HG03520 (cell line): ENCODE measurements around the gene CHST10.
"Not testable (repeated sequence)": the region's sequence is repeated elsewhere in the genome, so short reads cannot be mapped to it uniquely, and the experiment has no call there.

Source experiments
- ATAC-seq: cut with Tn5 transposase; IDR thresholded peaks from one replicate; pipeline ENCODE4 v1.9.1; 2021; ENCODE audit warnings: mild to moderate bottlenecking, moderate library complexity; ENCODE audit not compliant: unreplicated experiment

The CHST10 gene

GRCh38 chr2:100395532-100396350, 21.7 kb downstream of the CHST10 start:
- ATAC-seq = no peak

DNA sequence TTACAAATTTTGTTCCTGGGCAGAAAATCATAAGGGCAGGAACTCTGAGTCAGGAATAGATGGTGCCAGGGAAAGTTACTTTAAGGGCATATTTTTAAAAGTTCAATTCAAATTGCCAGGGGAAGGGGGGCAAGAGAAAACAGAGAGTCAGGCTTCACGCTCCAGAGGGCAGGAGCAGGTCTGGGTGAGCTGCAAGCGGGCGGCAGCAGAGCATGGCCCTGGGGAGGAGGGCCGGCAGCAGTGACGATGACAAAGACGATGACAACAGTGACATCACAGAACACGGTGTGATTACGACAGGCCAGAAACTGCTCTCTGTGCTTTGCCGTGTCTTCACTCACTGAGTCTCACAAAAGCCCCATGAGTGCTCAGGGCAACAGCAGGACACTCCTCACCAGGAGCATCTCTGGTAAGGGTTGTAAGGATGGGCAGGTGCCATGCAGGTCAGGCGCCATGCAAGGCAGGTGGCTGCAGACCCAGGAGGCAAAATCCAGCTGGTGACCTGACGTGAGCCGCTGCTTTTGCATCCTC, 23.3 kb downstream of the CHST10 start:
- ATAC-seq = peak; percentile 73

- ATAC-seq = no peak
Measured at GRCh38 chr2:100393362-100393761, 24.1 kb downstream of the CHST10 start.

- no peak for ATAC-seq
Measured at GRCh38 chr2:100392715-100393114, 24.8 kb downstream of the CHST10 start.

DNA sequence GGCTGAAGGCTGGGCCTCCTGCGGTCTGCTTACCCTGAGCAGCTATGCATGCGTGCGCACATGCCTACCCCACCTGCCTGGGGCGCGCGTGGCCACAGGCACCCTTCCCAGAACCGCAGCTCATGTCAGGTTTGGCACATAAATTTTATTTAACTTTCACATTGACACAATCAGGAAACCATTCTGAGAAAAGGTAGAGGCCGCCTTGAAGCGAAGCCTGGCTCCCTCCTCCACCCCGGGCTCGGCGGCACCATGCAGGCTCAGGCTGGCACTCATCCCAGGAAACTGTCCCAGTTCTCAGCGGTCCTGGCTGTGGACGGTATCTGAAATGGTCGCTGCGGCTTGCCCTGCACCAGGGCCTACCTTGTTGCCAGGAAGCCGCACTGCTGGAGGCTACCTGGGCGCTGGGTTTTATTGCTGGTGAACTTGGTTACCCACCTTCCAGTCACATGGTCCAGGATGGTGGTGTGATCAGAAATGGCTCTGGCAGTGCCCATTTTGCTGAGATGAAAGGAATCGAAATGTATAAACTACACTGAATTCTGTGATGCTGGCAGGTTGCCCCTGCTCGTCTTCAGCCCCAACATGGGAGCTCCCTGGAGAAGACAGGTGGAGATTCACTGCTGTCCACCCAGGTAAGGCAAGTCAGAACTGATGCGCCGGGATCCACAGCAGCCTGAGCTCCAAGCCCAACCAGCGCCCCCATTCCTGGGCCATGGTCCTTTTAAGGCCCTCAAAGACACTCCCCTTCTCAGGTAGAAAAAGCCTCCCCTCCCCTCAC, 25.5 kb downstream of the CHST10 start:
- ATAC-seq = no peak

- no peak for ATAC-seq
Measured at GRCh38 chr2:100390001-100390940, 27.2 kb downstream of the CHST10 start.

- ATAC-seq = no peak
Measured at GRCh38 chr2:100388703-100389102, 28.8 kb downstream of the CHST10 start.

DNA sequence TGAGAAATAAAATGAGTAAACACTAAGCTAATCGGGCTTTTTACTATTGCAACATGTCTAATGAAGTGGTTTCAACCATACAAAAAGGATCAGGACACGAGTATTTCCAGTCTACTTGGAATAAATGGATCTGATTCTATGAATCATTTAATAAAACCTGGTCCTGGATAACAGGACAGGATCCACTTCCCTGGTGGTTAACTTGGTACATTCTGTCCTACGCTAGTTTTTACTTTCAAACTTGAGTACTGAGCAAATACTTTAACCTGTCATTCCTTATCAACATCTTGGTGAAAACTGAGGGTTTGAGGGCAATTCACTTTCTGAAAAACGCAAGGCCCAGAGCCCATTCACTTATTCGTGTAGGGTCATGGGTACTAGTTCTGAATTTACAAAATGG, 33.5 kb downstream of the CHST10 start:
- ATAC-seq = no peak

- no peak for ATAC-seq
Measured at GRCh38 chr2:100383306-100383705, 34.2 kb downstream of the CHST10 start.

- ATAC-seq = no peak
Measured at GRCh38 chr2:100381240-100381639, 36.2 kb downstream of the CHST10 start.

- no peak for ATAC-seq
Measured at GRCh38 chr2:100380681-100381080, 36.8 kb downstream of the CHST10 start.

GRCh38 chr2:100376836-100377235, 40.6 kb downstream of the CHST10 start:
- no peak for ATAC-seq

- ATAC-seq = no peak
Measured at GRCh38 chr2:100367163-100367562, 50.3 kb downstream of the CHST10 start.

GRCh38 chr2:100365434-100365833, 52.0 kb downstream of the CHST10 start:
- ATAC-seq = no peak

- not testable (repeated sequence) for ATAC-seq
Measured at GRCh38 chr2:100362269-100362668, 55.2 kb downstream of the CHST10 start.

- no peak for ATAC-seq
Measured at GRCh38 chr2:100359576-100359975, 57.9 kb downstream of the CHST10 start.

- ATAC-seq = no peak
Measured at GRCh38 chr2:100358554-100358953, 58.9 kb downstream of the CHST10 start.

- ATAC-seq = no peak
Measured at GRCh38 chr2:100352521-100352920, 64.9 kb downstream of the CHST10 start.

DNA sequence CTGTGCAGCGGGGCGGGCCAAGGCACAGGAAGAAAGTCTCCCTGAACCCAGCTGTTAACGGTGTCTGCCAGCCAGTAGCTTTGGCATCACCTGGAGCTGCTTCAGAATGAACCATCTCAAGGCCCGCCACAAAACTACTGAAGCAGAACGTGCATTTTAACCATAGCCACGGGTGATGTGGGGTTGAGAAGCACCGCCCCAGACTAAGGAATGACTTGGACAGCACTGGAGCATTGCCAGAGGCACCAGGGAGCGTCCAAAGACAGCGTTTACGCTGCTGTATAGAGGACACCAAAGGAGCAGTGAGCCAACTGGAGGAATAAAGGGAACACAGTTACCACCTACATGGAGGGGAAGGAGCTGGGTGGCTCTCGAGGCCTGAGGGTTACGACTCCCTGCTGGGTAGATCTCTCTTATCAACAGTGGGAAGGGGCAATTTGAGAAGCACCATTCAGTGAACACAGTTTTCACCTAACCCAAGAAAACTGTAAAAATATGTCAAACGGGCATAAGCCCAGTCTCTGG, 66.7 kb downstream of the CHST10 start:
- ATAC-seq = no peak

DNA sequence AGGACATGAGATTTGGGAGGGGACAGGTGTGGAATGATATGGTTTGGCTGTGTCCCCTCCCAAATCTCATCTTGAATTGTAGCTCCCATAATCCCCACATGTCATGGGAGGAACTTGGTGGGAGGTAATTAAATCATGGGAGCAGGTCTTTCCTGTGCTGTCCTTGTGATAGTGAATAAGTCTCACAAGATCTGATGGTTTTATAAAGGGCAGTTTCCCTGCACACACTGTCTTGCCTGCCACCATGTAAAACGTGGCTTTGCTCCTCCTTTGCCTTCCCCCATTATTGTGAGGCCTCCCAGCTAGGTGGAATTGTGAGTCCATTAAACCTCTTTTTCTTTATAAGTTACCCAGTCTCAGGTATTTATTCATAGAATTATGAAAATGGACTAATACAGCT, 72.3 kb downstream of the CHST10 start:
- ATAC-seq = not testable (repeated sequence)

DNA sequence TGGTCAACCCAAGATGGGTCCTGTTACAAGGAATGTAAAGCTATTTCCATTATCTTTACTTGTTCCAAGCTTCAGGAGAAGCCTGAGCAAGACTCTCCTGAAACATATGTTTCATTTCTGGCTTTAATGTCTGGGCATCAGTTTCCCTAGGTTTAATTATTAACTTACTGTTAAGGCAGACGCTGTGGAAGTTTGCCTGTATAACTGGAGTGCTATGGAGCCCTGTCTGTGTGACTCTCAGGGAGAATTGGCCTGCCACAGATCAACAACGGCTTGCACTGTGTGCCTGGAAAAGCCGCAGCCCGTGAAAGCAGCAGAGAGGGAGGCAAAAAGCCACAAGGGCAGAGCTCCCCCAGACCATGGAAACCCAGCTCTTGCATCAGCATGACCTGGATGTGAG, 73.0 kb downstream of the CHST10 start:
- ATAC-seq = no peak
